HG03432 (cell line): Measurements from ENCODE around the gene SLIT3.

Experiments used
- ATAC-seq: cut with Tn5 transposase; IDR thresholded peaks from one replicate; pipeline ENCODE4 v1.9.1; 2021; ENCODE audit warnings: mild to moderate bottlenecking, moderate library complexity; ENCODE audit not compliant: unreplicated experiment

The SLIT3 gene

GRCh38 chr5:168790002-168790635 is 510.8 kb downstream of the SLIT3 start:
- ATAC-seq: no peak

- ATAC-seq: no peak
These were observed 512.2 kb downstream of the SLIT3 start for GRCh38 chr5:168788786-168789185.

GRCh38 chr5:168788107-168788506 is 512.8 kb downstream of the SLIT3 start:
- ATAC-seq: no peak

GRCh38 chr5:168786147-168786546 is 514.8 kb downstream of the SLIT3 start:
- ATAC-seq: no peak

GRCh38 chr5:168784454-168784853 is 516.5 kb downstream of the SLIT3 start:
- ATAC-seq: no peak

GRCh38 chr5:168781941-168782571 is 518.9 kb downstream of the SLIT3 start:
- no peak for ATAC-seq

- no peak for ATAC-seq
These were observed 520.1 kb downstream of the SLIT3 start for GRCh38 chr5:168780888-168781287.

- no peak for ATAC-seq
These were observed 521.6 kb downstream of the SLIT3 start for GRCh38 chr5:168779333-168779732.

- ATAC-seq: no peak
These were observed 522.4 kb downstream of the SLIT3 start for GRCh38 chr5:168778536-168778935.

GRCh38 chr5:168777651-168778050 is 523.3 kb downstream of the SLIT3 start:
- no peak for ATAC-seq

GRCh38 chr5:168776070-168776469 is 524.9 kb downstream of the SLIT3 start:
- ATAC-seq: no peak

GRCh38 chr5:168773226-168773625 is 527.7 kb downstream of the SLIT3 start:
- ATAC-seq: no peak

- ATAC-seq: no peak
These were observed 528.5 kb downstream of the SLIT3 start for GRCh38 chr5:168772316-168772961.

- ATAC-seq: no peak
These were observed 529.3 kb downstream of the SLIT3 start for GRCh38 chr5:168771678-168772077.

GRCh38 chr5:168770996-168771395 is 529.9 kb downstream of the SLIT3 start:
- no peak for ATAC-seq

- no peak for ATAC-seq
These were observed 530.9 kb downstream of the SLIT3 start for GRCh38 chr5:168770036-168770498.

- no peak for ATAC-seq
These were observed 532.8 kb downstream of the SLIT3 start for GRCh38 chr5:168768172-168768571.

- ATAC-seq: no peak
These were observed 534.6 kb downstream of the SLIT3 start for GRCh38 chr5:168766426-168766700.

- no peak for ATAC-seq
These were observed 535.2 kb downstream of the SLIT3 start for GRCh38 chr5:168765551-168766425.

- ATAC-seq: no peak
These were observed 535.8 kb downstream of the SLIT3 start for GRCh38 chr5:168765086-168765550.
